Fibroblast of skin of right quadriceps (primary cell): ENCODE results near the gene EIF4H.
"Not testable (repeated sequence)": the region's sequence is repeated elsewhere in the genome, so short reads cannot be mapped to it uniquely, and the experiment has no call there.

Experiments used
- DNase-seq: peaks from one replicate; pipeline ENCODE4 v3.0.0-alpha.2; 2013

EIF4H gene

GRCh38 chr7:74202841-74203556 lies 28.8 kb downstream of the EIF4H start:
- DNase-seq = peak; percentile 56

GRCh38 chr7:74203956-74204618 lies 29.9 kb downstream of the EIF4H start:
- no peak for DNase-seq

- not testable (repeated sequence) for DNase-seq
These were observed 31.9 kb downstream of the EIF4H start for GRCh38 chr7:74206052-74206451.

GRCh38 chr7:74206589-74207120 lies 32.5 kb downstream of the EIF4H start:
- DNase-seq = peak; percentile 42

GRCh38 chr7:74207586-74207985 lies 33.4 kb downstream of the EIF4H start:
- DNase-seq = no peak

GRCh38 chr7:74208241-74208640 lies 34.1 kb downstream of the EIF4H start:
- not testable (repeated sequence) for DNase-seq

- no peak for DNase-seq
These were observed 38.5 kb downstream of the EIF4H start for GRCh38 chr7:74212661-74213060.

GRCh38 chr7:74214816-74215630 lies 40.9 kb downstream of the EIF4H start:
- no peak for DNase-seq

GRCh38 chr7:74215921-74216320 lies 41.8 kb downstream of the EIF4H start:
- no peak for DNase-seq

GRCh38 chr7:74216361-74216761 lies 42.2 kb downstream of the EIF4H start:
- DNase-seq = no peak

GRCh38 chr7:74217455-74218342 lies 43.5 kb downstream of the EIF4H start:
- DNase-seq = no peak

GRCh38 chr7:74218343-74218698 lies 44.2 kb downstream of the EIF4H start:
- DNase-seq = no peak

- DNase-seq = no peak
These were observed 45.3 kb downstream of the EIF4H start for GRCh38 chr7:74219416-74219815.

- no peak for DNase-seq
These were observed 46.1 kb downstream of the EIF4H start for GRCh38 chr7:74220229-74220628.

GRCh38 chr7:74221713-74222112 lies 47.6 kb downstream of the EIF4H start:
- DNase-seq = no peak

GRCh38 chr7:74222851-74223710 lies 48.9 kb downstream of the EIF4H start:
- no peak for DNase-seq

- DNase-seq = no peak
These were observed 49.8 kb downstream of the EIF4H start for GRCh38 chr7:74223711-74224510.

GRCh38 chr7:74224511-74224832 lies 50.3 kb downstream of the EIF4H start:
- no peak for DNase-seq

GRCh38 chr7:74224907-74225306 lies 50.8 kb downstream of the EIF4H start:
- DNase-seq = not testable (repeated sequence)

- DNase-seq = no peak
These were observed 51.2 kb downstream of the EIF4H start for GRCh38 chr7:74225400-74225799.

- no peak for DNase-seq
These were observed 52.5 kb downstream of the EIF4H start for GRCh38 chr7:74226633-74227032.
